Fibroblast of gingiva (primary cell): Measurements from ENCODE around the gene UBE3A.
"Not testable (repeated sequence)": the region's sequence is repeated elsewhere in the genome, so short reads cannot be mapped to it uniquely, and the experiment has no call there.

ENCODE experiments used
- DNase-seq: peaks from one replicate; pipeline ENCODE4 v3.0.0-alpha.2; 2011; ENCODE audit warnings: low read depth

Gene UBE3A

DNA sequence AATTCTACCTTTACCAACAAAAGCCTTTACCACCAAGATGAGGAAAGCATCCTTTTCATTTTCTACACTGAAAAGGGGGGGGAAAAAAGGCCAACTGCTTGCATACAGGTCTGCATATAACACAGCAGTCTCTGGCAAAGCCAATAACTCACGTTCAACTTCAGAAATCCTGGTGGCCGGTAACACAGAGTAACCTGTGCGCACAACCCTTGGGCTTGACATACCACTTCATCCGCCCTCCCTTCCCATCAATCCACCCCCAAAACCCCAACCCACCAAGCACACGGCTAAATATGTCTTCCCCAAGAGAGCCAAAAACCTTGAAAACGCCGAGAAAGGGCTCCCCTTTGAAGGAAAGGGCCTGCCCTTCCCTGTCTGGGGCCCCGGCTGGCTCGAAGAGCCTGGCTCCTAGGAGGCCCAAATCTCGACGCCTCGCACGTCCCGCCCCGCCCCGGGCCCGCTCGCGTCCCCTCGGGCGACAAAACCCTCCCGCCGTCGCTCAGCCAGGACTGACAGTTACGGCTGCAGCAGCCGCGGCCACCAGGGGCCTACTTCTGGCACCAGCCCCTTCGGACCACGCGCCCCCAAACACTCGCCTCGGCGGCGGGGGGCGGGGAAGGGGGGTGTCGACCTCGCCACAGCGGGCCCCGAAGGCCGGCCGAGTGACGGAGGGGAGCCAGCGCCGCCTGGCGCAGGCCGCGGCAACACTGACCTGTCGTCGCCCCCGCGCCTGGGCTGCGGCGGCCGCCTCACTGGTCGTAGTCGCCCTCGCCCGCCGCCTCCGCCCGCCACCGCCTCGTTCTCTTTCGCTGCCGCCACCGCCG is 835 bp downstream of the UBE3A start:
- DNase-seq, result peak; percentile 48

DNA sequence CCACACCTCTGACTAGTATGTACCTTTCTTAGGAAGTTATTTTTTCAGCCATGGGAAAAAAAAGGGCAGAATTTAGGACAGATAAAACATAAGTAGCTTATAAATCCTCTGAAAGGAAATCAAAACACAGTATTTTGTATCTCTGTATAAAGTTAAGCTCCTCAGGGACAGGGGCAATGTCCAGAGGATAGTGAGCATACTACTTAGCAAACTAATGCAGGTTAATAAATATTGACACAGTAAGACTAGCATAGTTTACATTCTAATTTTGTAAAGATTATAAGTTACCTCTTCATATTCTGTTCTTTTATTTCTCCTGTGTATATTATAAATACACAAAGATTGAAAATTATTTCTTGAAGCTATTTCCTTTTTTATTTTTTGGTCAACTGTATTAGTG is 2.1 kb downstream of the UBE3A start:
- DNase-seq, result no peak

DNA sequence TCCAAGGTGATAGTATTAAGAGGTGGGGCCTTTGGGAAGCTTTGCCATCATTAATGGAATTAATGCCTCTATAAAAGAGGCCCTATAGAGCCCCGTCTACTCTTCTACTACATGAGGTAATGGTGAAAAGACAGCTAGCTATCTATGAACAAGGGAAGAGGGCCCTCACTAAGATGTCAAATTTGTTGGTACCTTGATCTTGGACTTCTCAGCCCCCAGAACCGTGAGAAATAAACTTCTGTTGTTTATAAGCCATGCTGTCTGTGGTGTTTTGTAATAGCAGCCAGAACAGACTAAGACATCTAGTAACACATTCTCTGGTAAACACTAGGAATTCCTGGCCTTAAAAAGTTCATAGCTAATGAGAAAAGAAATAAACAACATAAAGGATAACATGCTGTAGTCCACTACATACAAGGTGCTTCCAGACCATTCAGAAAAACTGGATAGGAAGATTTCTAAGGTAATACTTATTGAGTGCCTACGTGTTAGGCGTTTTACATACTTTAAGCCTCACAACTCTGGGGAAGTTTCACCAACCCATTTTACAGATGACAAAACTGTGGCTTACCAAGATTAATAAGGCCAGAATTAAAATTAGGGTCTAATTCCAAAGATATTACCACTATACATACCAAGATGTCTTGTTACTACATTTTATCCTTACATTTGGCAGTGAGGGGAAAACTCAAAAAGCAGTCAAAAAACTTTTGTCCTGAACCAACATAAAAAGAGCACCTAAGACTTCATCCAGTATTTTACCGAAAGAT is 3.2 kb downstream of the UBE3A start:
- DNase-seq, result peak; percentile 13

DNA sequence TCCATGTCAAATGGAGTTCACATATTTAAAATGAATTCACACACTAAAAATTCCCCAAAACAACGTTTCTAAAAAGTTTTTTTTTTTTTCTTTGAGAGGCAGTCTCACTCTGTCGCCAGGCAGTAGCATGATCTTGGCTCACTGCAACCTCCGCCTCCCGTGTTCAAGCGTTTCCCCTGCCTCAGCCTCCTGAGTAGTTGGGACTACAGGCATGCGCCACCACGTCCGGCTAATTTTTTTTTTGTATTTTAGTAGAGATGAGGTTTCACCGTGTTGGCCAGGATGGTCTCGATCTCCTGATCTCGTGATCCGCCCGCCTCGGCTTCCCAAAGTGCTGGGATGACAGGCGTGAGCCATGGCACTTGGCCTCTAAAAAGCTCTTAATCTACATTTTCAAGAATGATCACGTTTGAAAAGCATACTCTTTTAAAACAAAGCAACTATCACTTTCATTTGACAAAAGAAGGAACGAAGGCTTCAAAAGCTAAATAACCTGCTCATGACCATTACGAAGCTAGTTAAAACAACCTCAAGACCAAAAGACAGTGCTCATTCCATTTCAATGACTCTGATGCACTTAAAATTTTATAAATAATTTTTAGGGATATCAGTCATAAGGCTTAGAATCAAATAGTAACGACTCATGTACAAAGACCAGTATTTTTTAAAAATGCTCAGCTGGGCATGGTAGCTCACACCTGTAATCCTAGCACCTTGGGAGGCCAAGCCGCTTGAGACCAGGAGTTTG is 5.5 kb downstream of the UBE3A start:
- DNase-seq, result no peak

DNA sequence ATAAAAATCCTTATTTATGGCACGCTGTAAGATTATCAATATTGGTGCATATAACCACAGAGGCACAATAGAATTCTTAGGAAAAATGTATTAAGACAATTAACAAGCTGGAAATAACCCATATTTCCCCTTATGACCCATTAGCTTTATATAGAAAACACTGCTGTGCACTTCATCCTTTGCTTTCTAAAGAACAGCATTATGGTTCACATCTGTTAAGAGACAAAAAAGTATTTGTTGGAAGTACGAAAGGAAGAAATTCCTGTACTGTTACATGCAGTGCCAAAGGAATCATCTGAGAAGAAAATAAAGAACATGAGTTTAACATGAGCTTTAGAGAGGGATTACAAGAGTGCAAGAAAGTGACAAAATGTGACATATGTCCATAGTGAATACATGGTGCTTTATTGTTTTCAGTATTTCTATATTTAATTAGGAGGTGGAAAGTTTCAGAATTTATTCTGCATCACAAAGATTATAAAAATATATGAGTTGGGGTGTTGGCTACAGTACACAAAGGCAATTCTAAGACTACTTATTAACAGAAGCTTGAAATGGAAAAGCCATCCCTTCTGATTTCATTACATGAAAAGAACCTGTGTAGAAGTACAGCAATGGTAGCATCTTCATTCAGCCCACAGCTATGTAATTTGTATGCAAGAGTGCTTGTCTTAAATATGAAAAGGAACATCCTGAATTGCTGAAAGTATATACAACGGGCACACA is 6.8 kb downstream of the UBE3A start:
- no peak for DNase-seq

DNA sequence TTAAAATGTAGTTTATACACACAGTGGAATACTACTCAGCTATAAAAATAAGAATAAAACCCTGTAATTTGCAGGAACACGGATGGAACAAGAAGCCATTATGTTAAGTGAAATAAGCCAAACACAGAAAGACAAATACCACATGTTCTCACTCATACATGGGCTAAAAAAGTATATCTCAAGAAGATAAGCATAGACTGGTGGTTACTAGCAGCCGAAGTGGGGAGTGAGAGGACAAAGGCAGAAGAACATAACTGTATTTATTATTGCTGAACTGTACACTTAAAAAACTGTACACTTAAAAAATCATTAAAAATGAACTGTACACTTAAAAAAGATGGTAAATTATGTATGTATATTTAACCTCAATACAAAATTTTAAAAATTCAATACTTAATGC is 11.0 kb downstream of the UBE3A start:
- no peak for DNase-seq

DNA sequence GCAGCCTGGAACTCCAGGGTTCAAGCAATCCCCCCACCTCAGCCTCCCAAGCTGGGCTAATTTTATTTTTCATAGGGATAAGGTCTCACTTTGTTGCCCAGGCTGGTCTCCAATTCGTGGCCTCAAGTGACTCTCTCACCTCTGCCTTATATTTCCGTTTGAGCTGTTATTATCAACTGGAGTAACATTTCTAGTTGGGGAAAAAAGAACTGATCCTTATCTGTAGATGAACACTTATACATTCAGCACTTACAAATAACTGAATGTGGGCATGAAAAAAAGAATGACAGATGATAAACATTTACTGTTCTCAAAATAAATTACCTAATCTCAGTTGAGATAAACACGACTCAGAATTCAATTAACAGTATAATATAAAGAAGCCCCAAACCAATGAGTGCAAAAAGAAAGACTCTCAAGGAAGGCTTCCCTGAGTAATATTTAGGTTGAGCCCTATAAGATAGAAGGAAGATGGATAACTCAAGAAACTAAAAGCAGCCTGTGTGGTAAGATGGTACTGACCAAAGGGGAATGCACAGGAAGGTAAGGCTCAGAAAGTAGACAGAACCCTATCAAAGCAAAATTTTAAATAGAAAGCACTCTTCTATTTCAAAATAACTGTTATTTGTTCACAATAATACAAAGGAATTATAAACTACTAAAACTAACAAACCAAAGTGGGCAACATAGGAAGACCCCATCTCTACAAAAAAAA is 11.8 kb downstream of the UBE3A start:
- DNase-seq, result no peak

DNA sequence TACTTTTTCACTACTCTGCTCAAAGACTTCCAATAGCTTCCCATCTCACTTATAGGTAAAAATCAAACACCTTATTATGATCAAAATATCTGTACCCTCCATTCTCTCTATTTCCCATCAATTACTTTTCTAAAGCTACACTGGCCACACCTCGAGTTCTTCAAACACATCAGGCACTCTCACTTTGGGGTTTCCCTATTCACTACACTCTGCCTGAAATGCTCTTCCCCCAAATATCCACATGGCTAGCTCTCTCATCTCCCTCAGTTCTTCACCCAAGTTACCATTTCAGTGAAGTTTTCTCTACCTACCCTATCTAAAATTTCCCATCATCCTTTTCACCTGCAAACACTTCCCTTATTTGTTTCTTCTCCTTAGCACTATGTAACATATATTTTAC is 14.8 kb downstream of the UBE3A start:
- DNase-seq, result no peak

DNA sequence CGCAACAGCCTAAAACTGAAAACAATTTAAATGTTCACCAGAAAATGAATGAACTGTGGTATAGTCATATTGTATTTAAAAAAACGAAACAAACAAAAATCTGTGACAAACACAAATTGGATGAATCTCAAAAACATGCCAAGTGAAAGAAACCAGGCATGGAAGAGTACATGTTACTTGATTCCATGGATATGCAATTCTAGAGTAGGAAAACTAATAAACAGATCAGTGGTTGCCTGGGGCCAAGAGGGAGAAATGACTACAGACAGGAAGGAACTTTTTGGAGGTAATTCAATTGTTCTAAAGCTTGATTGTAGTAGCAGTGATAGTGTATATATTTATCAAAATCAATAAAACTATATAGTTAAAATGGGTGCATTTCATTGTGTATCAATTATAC is 16.8 kb downstream of the UBE3A start:
- DNase-seq, result peak; percentile 71

DNA sequence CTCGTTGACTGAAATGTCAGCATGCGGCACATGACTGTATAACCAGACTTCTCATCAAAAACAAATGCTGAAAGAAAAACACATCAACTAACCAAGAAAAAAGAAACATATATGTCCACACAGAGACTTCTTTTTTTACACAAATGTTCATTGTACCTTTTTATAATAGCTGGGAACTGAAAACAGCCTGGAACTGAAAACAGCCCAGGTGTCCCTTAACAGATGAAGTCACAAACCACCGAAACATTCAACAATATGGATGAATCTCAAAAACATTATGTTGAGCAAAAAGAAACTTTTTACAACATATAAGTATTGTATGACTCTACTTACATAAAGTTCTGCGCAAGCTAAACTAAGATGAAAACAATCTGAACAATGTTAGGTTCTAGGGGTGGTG is 20.6 kb downstream of the UBE3A start:
- no peak for DNase-seq

DNA sequence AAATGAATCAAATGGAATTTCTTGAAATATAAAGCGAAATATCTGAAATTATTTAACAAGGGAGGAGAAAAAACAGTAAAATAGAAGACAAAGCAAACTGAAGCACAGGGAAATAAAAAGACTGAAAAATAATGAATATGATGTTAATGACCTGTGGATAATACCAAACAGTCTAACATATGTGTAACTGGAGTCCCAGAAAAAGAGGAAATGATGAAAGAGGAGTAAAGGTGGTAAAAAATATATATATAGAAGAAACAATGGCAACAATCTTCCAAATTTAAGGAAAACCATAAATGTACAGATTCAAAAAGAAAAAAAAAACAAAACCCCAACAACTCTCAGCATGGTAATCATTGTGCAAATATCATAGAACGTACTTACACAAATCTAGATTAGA is 21.2 kb downstream of the UBE3A start:
- no peak for DNase-seq

DNA sequence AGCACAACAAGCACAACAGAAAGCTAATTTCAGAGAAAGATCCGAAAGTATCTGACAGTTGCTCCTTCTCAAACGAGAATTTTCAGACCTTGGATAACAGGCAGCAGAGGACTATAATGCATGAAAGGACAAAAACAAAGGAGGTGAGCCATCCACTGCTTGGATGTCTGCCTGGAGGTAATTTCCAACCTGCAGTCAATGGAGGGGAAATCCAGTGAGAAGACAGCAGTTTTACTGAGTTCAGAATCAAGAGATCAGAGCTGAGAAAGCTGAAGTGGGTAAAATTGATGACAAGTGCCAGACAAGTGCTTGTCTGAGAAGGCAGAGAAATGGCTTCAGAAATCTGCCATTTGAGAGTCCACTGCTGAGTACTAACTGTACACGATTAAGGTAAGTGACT is 22.1 kb downstream of the UBE3A start:
- DNase-seq, result no peak

DNA sequence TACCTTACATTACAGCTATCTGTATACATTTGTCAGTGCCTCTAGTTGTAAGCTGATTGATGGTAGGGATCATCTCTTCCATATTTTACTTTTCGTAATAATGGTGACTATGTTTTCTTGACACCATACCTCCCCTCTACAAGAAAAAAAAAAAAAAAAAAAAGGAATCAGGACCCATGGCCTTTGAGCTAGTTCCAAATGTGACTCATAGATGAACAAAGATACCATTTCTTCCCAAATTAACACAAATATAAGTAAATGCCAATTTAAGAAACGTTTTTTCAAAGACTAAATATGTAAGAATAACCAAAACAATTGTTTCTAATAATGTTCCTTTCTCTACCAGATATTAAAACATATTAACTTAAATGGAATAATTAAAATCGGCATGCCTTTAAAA is 23.1 kb downstream of the UBE3A start:
- DNase-seq, result no peak

DNA sequence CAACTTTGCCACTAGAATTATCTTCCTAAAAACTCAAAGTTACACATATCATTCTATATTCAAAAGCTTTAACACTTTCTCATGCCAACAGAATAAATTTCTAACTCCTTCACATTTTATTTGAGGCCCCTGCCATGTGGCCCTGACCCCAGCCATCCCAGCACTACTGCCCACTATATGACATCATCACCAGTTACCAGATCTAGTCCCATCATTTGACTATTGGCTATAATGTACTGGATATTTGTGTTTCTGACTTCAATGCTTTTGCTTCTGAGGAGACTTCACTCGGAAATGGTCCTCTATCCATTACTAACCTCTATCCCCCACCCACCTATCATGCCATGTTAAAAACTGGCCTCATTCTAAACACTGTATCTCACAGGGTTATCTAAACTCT is 23.6 kb downstream of the UBE3A start:
- DNase-seq, result no peak

DNA sequence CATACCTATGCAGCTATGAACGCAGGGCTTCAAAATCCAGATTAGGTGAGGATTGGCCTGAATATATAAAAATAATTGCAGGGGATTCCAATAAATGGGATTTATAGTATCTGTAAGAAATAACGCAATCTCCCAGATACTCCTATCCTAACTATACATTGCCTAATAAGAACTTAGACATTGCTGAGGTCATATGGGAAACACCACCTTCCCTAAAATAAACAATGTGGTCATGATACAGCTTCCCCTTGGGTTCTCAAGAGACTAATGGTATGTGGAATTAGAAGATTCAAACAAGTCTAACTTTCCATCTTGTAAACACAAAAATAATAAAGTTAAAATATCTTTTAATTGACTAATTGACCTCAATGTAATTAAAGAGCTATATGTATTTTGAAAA is 28.2 kb downstream of the UBE3A start:
- peak; percentile 14 for DNase-seq

DNA sequence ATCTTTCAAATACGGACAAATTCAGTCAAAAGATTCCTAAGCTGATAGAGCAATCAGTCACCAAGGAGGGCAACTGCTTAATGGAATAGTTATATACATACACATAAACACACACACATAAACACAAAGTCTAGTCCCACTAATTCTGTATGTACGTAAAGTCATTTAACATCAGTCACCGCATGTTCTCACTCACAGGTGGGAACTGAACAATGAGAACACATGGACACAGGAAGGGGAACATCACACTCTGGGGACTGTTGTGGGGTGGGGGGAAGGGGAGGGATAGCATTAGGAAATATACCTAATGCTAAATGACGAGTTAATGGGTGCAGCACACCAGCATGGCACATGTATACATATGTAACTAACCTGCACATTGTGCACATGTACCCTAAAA is 29.1 kb downstream of the UBE3A start:
- DNase-seq, result not testable (repeated sequence)

DNA sequence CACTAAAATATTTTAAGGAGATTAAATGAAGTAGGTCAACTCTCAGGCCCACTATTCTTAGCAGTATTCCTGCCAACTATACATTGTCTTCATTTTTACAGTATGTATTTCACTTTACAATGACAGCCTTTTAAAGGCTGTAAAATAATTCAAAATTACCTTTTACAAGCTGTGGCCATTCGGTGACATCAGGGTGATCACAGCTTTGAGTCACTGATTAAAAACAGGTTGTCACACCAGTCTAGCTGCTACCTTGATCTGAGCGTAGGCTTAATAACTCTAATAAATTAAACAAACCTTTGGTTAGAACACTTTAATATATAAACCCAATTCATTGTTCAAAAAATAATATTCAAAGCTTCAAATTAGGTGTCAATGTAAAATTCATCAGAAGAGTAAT is 29.9 kb downstream of the UBE3A start:
- no peak for DNase-seq

DNA sequence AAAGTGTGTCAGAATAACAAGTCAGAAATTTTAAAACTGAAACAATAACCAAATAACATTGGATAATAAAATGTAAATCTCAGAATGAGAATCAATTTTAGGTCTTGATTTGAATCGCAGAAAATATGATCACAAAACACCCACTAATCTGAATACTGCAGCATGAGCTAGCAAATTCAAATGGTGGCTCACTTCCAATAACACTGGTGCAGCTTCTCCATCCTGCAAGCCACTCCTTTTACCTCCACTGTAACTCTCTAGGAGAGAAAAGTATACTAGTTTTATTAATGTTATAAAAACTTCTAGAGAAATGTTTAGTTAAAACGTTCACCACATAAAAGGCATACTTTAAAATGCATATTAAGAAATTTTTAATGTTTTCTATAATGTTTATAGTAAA is 30.4 kb downstream of the UBE3A start:
- DNase-seq, result no peak

DNA sequence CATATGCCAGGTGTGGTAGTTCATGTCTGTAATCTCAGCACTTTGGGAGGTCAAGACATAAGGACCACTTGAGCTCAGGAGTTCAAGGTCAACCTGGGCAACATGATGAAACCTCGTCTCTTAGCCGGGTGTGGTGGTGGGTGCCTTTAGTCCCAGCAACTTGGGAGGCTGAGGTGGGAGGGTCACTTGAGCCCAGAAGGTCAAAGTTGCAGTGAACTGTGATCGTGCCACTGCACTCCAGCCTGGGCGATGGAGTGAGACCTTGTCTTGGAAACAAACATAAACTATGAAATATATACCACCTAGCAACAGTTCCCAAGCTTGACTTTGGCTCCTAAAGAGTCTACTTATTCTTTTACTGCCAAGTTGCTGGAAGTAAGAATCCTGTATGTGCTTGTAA is 30.9 kb downstream of the UBE3A start:
- no peak for DNase-seq

DNA sequence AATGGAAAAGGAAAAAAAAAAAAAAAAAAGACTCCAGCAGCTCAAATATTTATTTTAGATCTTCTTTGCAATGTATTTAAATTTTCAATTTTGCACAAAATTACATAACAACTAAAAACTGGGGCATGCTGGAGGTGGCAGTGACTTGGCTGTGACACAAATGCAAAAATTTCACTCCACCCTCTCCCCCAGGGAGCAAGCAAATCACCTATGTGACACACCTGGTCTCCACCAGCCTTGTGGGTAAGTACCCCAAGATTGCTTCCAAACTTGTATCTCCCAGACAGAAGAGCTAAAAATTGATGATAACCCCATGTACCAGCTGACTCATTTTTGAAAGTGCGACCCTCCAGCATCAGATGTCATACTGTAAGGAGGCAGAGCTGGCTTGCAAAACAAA is 32.0 kb downstream of the UBE3A start:
- no peak for DNase-seq

DNA sequence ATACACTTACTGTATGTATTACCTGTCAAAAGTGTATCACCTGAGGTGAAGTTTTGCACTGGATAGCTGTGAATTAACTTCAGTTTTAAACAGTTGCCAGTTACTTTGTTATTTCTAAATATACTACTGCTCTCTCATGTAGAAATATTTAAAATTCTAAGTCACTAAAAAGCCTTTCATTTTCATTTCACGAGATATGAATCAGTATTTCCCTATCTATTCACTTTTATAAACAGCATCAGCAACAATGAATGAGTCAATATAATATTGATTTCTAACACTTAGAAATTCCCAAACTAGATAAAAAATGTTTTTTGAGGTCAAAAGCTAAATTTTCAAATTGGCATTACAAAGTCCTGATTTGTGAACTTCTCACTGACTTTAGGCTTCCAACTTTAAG is 32.6 kb downstream of the UBE3A start:
- no peak for DNase-seq

DNA sequence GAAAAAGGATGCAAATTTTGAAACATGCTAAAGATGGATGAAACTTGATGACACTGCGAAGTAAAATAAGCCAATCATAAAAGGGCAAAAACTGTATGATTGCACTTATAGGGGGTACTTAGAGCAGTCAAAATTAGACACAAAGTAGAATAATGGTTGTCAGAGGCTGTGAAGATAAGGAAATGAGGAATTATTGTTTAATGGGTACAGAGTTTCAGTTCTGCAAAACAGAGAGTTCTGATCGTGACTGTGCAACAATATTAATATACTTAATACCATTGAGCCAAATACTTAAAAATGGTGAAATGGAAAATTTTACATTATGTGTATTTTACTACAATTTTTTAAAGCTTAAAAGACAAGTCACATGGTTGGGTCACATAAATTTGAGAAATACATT is 35.1 kb downstream of the UBE3A start:
- DNase-seq, result no peak
